Fibroblast of lung (primary cell): ENCODE results near the gene BATF3. TPM values are rescaled to one million over a fixed set of nuclear protein-coding genes. Genes with fewer than 3 reads are reported as not detected.

Source experiments
- DNase-seq, 2 donors: peaks; one replicate each; pipeline versions ENCODE4 v3.0.0 to v3.0.0-alpha.2; 2010; ENCODE audit warnings: low read depth in 2 of 2
- H2AFZ ChIP-seq: 2 replicates; pipeline ENCODE4 v1.5.1; 2012; ENCODE audit warnings: low read length, control low read depth, inconsistent platforms
- H3K27ac ChIP-seq: 2 replicates; pipeline ENCODE4 v1.5.1; 2011; ENCODE audit warnings: low read length, control low read depth; ENCODE audit not compliant: insufficient read depth
- H3K27me3 ChIP-seq: 2 replicates; pipeline ENCODE4 v1.5.1; 2011; ENCODE audit warnings: mild to moderate bottlenecking, low read length; ENCODE audit not compliant: control insufficient read depth, insufficient read depth
- H3K36me3 ChIP-seq: 2 replicates; pipeline ENCODE4 v1.5.1; 2011; ENCODE audit warnings: low read length; ENCODE audit not compliant: control insufficient read depth, insufficient read depth
- H3K4me1 ChIP-seq: 2 replicates; pipeline ENCODE4 v1.5.1; 2011; ENCODE audit warnings: low read length; ENCODE audit not compliant: control insufficient read depth, insufficient read depth; ENCODE audit errors: extremely low read depth
- H3K4me2 ChIP-seq: 2 replicates; pipeline ENCODE4 v1.5.1; 2011; ENCODE audit warnings: low read length, control low read depth; ENCODE audit not compliant: insufficient read depth; ENCODE audit errors: extremely low read depth
- H3K4me3 ChIP-seq, 4 experiments: fragments of 200-600 bp in 1 of 4; sonication (generic) in 1 of 4; replicated peaks in 1 of 4; 2 replicates each; pipeline ENCODE4 v1.5.1; 2011 to 2016; ENCODE audit warnings: low read length in 4 of 4, low read depth in 3 of 4, mild to moderate bottlenecking in 3 of 4, control low read depth in 2 of 4, inconsistent platforms in 1 of 4, mixed read lengths in 1 of 4; ENCODE audit not compliant: insufficient read depth in 1 of 4; ENCODE audit errors: control extremely low read depth in 1 of 4
- H3K79me2 ChIP-seq: 2 replicates; pipeline ENCODE4 v1.5.1; 2012; ENCODE audit warnings: mild to moderate bottlenecking, low read length, inconsistent platforms; ENCODE audit not compliant: control insufficient read depth, insufficient read depth
- H3K9ac ChIP-seq: 2 replicates; pipeline ENCODE4 v1.5.1; 2011; ENCODE audit warnings: mild to moderate bottlenecking, low read length, control low read depth; ENCODE audit not compliant: insufficient read depth
- H3K9me3 ChIP-seq: 2 replicates; pipeline ENCODE4 v1.5.1; 2012; ENCODE audit warnings: low read depth, low read length; ENCODE audit not compliant: control insufficient read depth, insufficient read depth
- H4K20me1 ChIP-seq: 2 replicates; pipeline ENCODE4 v1.5.1; 2011; ENCODE audit warnings: low read length; ENCODE audit not compliant: control insufficient read depth, insufficient read depth; ENCODE audit errors: extremely low read depth
- CTCF ChIP-seq, 2 donors: IDR thresholded peaks in 1 of 2; conservative IDR thresholded peaks in 1 of 2; 1 replicate in 1 of 2; 2 replicates in 1 of 2; pipeline ENCODE4 v1.5.1; 2011 to 2012; ENCODE audit warnings: low read length in 2 of 2, control low read depth in 1 of 2, inconsistent platforms in 1 of 2, low read depth in 1 of 2, mild to moderate bottlenecking in 1 of 2
- EZH2 ChIP-seq: IDR thresholded peaks from 2 replicates; pipeline ENCODE4 v1.5.1; 2012; ENCODE audit warnings: low read length, control low read depth, mild to moderate bottlenecking; ENCODE audit errors: missing control alignments
- polyA plus RNA-seq, 2 donors: library from polyadenylated mRNA; depleted of rRNA in 1 of 2; stranded (reverse) in 1 of 2; unstranded in 1 of 2; fragments of >200 nt; gene quantifications; 2 replicates each; pipeline ENCODE4 v1.2.1, GENCODE V29; 2011 to 2012; ENCODE audit warnings: missing spikeins in 1 of 2
- total RNA-seq: library from RNA; depleted of rRNA; stranded (reverse); fragments of >200 nt; gene quantifications from 2 replicates; pipeline ENCODE4 v1.2.1, GENCODE V29; 2014

The BATF3 gene
- total and polyA plus RNA-seq, 2 donors (not counting 1 experiment from before 2014, with no cell fraction given), result 6.8 to 9.1 TPM

GRCh38 chr1:212721388-212722247 is 22.0 kb upstream of the BATF3 start:
- no peak overlapping the region for H3K4me3 ChIP-seq
- peak overlapping the region; percentile 30 for H3K4me2 ChIP-seq

GRCh38 chr1:212719633-212720032 is 20.0 kb upstream of the BATF3 start:
- no peak overlapping the region for H3K4me3 ChIP-seq
- no peaks in the 10 kb centered on the region for H4K20me1 ChIP-seq
- H3K27me3 ChIP-seq, result no peaks in the 10 kb centered on the region
- DNase-seq, result no peak
- H3K4me2 ChIP-seq, result no peak overlapping the region
- TF ChIP-seq EZH2 (no peak), CTCF (conservative IDR thresholded peaks at IDR 0.05 in 1 of 2, IDR thresholded peaks at IDR 0.05 in 1 of 2; ENCODE audit: low read depth in 1 of 2, low read length in 2 of 2) (no peak)
- H3K36me3 ChIP-seq, result no peaks in the 10 kb centered on the region
- H3K4me1 ChIP-seq, result no peaks in the 10 kb centered on the region
- no peaks in the 10 kb centered on the region for H3K79me2 ChIP-seq
- H3K27ac ChIP-seq, result no peak overlapping the region
- no peaks in the 10 kb centered on the region for H3K9me3 ChIP-seq
- no peak overlapping the region for H3K9ac ChIP-seq
- H2AFZ ChIP-seq, result no peak overlapping the region

More at GRCh38 chr1:212721388-212722247, 22.0 kb upstream of the BATF3 start:
- Histone ChIP-seq H3K27ac (peak overlapping the region; percentile 15), H3K9me3 (no peaks in the 10 kb centered on the region), H4K20me1 (no peaks in the 10 kb centered on the region), H3K4me1 (no peaks in the 10 kb centered on the region), H3K27me3 (no peaks in the 10 kb centered on the region), H2AFZ (no peak overlapping the region), H3K79me2 (no peaks in the 10 kb centered on the region), H3K36me3 (peaks cover 2% of the 10 kb centered on the region), H3K9ac (no peak overlapping the region)
- DNase-seq, result peak; percentile 67 to 89
- TF ChIP-seq CTCF (conservative IDR thresholded peaks at IDR 0.05 in 1 of 2, IDR thresholded peaks at IDR 0.05 in 1 of 2; ENCODE audit: low read depth in 1 of 2, low read length in 2 of 2), result no peak
- no peak for TF ChIP-seq EZH2

GRCh38 chr1:212718499-212718898 is 18.9 kb upstream of the BATF3 start:
- no peaks in the 10 kb centered on the region for H3K27me3 ChIP-seq
- no peak overlapping the region for H3K9ac ChIP-seq
- TF ChIP-seq EZH2 (no peak), CTCF (conservative IDR thresholded peaks at IDR 0.05 in 1 of 2, IDR thresholded peaks at IDR 0.05 in 1 of 2; ENCODE audit: low read depth in 1 of 2, low read length in 2 of 2) (peak; percentile 30 to 42)
- H3K79me2 ChIP-seq, result no peaks in the 10 kb centered on the region
- H3K27ac ChIP-seq, result no peak overlapping the region
- DNase-seq, result peak in 1 of 2 donors; percentile 53
- H2AFZ ChIP-seq, result no peak overlapping the region
- no peak overlapping the region for H3K4me3 ChIP-seq
- H3K4me1 ChIP-seq, result no peaks in the 10 kb centered on the region
- no peaks in the 10 kb centered on the region for H3K9me3 ChIP-seq
- no peaks in the 10 kb centered on the region for H4K20me1 ChIP-seq
- H3K4me2 ChIP-seq, result no peak overlapping the region
- H3K36me3 ChIP-seq, result no peaks in the 10 kb centered on the region
